Measurements from ENCODE around the gene CMTM5.
"Not testable (repeated sequence)": the region's sequence is repeated elsewhere in the genome, so short reads cannot be mapped to it uniquely, and the experiment has no call there.

Gene CMTM5

GRCh38 chr14:23389396-23389795, 12.6 kb downstream of the CMTM5 start:
- no peak overlapping the region for H3K27ac ChIP-seq
- TF ChIP-seq CTCF (IDR thresholded peaks at IDR 0.05): no peak
- H3K4me3 ChIP-seq: no peak overlapping the region
- DNase-seq (ENCODE audit: low spot score): no peak

- not testable (repeated sequence) for H3K4me3 ChIP-seq; DNase-seq (ENCODE audit: low spot score); H3K27ac ChIP-seq
Observed at GRCh38 chr14:23389871-23390270, 13.0 kb downstream of the CMTM5 start.

- TF ChIP-seq CTCF (IDR thresholded peaks at IDR 0.05): no peak
- no peak overlapping the region for H3K4me3 ChIP-seq
- H3K27ac ChIP-seq: no peak overlapping the region
- DNase-seq (ENCODE audit: low spot score): no peak
Observed at GRCh38 chr14:23392613-23393012, 15.8 kb downstream of the CMTM5 start.

- no peak for DNase-seq (ENCODE audit: low spot score)
Observed at GRCh38 chr14:23396126-23396525, 19.3 kb downstream of the CMTM5 start.

GRCh38 chr14:23396781-23397407, 20.0 kb downstream of the CMTM5 start:
- no peak for TF ChIP-seq CTCF (IDR thresholded peaks at IDR 0.05)
- no peak overlapping the region for H3K27ac ChIP-seq
- DNase-seq (ENCODE audit: low spot score): no peak
- no peak overlapping the region for H3K4me3 ChIP-seq

More at GRCh38 chr14:23396126-23396525, 19.3 kb downstream of the CMTM5 start:
- H3K27ac ChIP-seq: no peak overlapping the region
- no peak overlapping the region for H3K4me3 ChIP-seq
- TF ChIP-seq CTCF (IDR thresholded peaks at IDR 0.05): no peak

- no peak for DNase-seq (ENCODE audit: low spot score)
- no peak overlapping the region for H3K27ac ChIP-seq
Observed at GRCh38 chr14:23398348-23398747, 21.5 kb downstream of the CMTM5 start.

GRCh38 chr14:23399136-23399535, 22.3 kb downstream of the CMTM5 start:
- no peak for TF ChIP-seq CTCF (IDR thresholded peaks at IDR 0.05)
- DNase-seq (ENCODE audit: low spot score): no peak
- H3K4me3 ChIP-seq: no peak overlapping the region
- H3K27ac ChIP-seq: no peak overlapping the region

More at GRCh38 chr14:23398348-23398747, 21.5 kb downstream of the CMTM5 start:
- H3K4me3 ChIP-seq: no peak overlapping the region
- no peak for TF ChIP-seq CTCF (IDR thresholded peaks at IDR 0.05)

All from coronary artery (tissue), 2 donors.